Fibroblast of skin of back (primary cell): Measurements from ENCODE around the gene ALPL.
"Not testable (repeated sequence)": the region's sequence is repeated elsewhere in the genome, so short reads cannot be mapped to it uniquely, and the experiment has no call there.

Experiments used
- DNase-seq: peaks from one replicate; pipeline ENCODE4 v3.0.0-alpha.2; 2013

The ALPL gene

DNA sequence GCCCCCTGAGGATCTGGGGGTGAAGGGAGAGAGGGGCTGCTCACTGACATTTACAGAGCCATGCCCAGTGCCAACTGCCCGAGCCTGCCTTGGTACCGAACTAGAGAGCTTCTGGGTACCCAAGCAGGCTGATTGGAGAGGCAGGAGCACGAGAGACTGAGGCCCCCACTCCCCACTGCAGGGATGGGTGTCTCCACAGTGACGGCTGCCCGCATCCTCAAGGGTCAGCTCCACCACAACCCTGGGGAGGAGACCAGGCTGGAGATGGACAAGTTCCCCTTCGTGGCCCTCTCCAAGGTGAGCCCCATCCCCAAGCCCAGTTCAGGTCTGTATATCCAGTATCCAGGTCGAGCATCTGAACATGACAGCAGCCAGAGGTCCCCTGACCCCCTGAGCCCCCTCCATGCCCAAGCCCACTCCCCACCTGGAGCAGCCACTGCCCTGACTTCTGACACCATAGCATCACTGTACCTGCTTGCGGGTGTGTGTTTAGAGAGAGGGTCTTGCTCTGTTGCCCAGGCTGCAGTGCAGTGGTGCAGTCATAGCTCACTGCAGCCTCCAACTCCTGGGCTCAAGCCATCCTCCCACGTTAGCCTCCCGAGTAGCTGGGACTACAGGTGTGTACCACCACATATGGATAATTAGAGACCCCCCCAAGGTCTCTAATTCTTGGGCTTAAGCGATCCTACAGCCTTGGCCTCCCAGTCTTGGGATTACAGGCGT, 51.9 kb downstream of the ALPL start:
- no peak for DNase-seq

DNA sequence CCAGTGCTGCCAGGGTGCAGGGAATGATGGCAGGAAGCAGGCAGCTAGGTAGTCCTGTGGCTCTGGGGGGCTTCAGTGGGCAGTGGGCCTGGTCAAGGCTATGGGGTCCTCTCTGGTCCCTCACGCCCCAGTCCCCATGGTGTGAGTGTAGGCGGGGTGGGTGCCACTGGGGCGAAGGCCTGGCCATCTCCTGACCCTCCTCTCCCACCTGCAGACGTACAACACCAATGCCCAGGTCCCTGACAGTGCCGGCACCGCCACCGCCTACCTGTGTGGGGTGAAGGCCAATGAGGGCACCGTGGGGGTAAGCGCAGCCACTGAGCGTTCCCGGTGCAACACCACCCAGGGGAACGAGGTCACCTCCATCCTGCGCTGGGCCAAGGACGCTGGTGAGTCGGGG, 53.7 kb downstream of the ALPL start:
- DNase-seq, result no peak

DNA sequence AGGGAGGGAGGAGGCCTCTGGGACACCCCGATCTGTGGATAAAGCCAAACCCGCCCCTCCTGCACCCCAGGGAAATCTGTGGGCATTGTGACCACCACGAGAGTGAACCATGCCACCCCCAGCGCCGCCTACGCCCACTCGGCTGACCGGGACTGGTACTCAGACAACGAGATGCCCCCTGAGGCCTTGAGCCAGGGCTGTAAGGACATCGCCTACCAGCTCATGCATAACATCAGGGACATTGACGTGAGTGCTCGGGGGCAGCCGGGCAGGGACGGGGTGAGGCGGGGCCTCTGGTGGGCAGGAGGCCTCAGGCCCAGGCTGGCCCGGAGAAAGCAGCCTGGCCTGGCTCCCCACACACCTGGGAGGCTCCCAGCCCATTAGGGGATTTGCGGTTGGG, 54.7 kb downstream of the ALPL start:
- no peak for DNase-seq

DNA sequence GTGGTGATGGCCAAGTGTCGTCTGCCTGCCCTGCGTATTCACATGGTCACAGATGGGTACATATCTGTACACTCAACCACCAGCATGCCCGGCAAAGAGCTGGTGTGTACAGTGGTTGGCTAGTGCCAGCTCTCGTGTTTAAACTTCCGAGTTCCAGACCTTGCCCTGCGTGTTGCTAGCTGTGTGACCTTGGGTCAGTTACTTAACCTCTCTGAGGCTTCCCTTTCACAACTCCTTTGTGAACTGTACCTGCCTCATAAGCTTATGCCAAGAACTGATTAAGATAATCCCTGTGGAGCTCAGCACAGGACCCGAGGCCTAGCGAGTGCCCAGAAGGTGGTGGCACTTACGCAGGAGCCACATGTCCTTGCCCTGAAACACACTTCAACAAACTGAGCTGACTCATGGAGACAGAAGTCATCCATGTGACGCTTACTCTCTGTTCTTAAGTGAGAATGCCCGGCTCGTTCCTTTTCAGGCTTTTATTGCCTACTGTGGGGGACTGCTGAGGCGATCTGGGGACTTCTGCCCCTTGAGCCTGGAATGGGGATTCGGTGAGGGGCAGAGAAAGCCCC, 55.4 kb downstream of the ALPL start:
- DNase-seq, result peak; percentile 52

DNA sequence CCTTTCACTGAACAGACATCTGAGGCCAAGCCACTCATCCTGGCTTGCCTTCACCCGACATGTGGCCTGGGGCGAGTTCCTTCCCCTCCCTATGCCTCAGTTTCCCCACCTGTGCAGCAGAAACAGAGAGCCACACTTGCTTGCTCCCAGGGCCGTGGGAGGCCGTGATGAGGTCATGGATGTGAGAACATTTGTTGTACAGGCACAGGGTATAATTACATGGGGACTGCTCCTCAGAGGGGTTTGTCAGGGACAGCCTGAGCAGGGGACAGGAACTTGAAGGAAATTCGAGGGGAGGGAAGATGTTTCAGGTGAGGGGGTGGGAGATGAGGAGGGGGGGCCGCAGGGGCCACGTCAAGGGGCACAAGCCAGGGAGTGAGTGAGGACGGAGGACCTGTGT, 56.1 kb downstream of the ALPL start:
- DNase-seq, result no peak

DNA sequence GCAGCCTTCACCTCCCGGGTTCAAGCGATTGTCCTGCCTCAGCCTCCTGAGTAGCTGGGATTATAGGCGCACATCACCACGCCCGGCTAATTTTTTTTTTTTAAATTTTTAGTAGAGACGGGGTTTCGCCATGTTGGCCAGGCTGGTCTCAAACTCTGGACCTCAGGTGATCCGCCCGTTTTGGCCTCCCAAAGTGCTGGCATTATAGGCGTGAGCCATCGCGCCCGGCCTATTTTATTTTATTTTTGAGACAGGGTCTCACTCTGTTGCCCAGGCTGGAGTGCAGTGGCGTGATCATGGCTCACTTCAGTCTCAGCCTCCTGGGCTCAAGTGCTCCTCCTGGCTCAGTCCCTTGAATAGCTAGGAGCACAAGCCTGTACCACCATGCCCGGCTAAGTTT, 57.1 kb downstream of the ALPL start:
- DNase-seq, result not testable (repeated sequence)

DNA sequence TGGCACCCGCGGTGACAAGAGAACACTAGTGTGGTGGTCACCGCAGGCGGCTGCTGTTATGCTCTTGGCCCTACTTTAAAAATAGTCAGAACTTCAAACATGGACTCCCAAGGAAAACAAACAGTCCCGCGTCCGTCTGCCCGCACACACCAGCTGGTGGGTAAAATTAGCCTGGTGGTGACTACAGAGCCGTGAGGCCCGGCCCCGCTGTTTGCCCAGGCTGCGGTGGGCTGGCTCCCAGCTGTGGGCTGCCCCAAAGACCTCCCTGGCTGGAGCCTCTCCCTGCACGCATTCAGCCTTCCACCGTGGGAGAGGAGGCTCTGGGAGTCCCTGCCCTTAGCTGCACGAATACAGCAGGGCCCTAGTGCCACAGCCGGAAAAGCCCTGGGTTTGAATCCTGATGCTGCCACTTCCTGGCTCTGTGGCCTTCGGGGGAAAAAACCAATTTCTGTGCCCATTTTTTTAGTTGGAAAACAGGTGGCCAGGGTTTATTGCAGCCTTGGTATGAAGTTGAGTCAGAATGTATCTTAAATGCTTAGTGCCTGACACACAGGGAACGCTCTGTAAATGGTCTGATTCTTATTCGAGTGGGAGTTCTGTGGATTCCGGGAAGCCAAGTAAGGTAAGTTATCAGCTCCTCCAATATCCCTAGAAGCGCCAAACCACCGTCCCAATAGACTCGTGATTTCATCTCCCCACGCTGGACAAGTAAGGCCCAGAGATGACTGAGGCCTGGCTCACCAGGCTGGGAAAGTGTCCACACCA, 58.2 kb downstream of the ALPL start:
- peak; percentile 72 for DNase-seq

DNA sequence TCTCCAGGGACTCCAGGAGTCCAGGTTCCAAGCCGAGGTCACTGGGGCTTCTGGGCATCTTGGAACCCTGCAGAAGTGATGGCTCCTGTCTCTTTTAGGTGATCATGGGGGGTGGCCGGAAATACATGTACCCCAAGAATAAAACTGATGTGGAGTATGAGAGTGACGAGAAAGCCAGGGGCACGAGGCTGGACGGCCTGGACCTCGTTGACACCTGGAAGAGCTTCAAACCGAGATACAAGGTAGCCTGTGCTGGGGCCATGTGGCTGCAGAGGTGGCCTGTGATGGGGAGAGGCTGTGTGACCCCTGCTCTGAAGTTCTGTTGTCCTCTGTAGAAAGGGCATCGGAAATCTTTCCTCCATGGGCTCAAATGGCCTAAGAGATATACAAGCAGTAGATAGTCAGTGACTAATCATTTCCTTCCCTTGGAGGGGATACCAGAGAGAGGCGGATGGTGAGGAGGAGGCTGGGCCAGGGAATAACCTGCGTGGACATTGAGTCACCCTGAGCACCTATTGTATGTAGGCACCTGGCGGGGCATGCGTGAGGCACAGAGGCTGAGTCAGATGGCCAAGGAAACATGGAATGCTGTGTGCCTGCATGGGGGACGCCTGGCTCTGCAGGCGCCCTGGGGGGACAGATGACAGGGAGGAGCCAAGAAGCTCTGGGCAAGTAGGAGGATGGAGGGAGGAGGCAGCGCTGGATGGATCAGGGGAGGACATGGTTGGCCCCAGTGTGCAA, 59.0 kb downstream of the ALPL start:
- peak; percentile 57 for DNase-seq

DNA sequence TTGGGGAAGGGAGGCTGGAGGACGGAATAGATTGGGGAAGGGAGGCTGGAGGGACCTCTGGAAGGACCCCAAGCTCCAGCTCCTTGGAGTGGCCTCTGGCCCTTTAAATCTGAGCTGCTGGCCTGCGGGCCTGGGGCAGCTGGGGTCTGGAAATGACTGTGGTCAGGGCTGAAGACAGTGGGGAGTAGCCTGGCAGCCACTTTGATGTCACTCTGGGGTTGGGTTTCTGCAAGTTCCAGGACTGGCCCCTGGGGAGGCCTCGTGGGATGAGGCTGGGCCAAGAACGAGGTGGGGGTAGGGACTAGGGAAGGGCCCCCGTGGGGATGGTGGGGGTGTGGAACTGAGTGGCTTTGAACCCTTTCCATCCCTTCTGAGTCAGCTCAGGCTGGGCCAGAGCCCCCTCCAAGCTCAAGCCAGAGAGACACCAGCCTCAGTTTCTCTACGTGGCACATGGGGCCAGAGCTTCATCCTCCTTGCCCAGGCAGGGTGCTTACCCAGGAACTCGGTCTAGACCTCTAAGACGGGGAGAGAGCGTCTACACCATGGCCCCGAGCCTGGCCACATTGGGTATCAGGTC, 59.7 kb downstream of the ALPL start:
- DNase-seq, result peak; percentile 64

DNA sequence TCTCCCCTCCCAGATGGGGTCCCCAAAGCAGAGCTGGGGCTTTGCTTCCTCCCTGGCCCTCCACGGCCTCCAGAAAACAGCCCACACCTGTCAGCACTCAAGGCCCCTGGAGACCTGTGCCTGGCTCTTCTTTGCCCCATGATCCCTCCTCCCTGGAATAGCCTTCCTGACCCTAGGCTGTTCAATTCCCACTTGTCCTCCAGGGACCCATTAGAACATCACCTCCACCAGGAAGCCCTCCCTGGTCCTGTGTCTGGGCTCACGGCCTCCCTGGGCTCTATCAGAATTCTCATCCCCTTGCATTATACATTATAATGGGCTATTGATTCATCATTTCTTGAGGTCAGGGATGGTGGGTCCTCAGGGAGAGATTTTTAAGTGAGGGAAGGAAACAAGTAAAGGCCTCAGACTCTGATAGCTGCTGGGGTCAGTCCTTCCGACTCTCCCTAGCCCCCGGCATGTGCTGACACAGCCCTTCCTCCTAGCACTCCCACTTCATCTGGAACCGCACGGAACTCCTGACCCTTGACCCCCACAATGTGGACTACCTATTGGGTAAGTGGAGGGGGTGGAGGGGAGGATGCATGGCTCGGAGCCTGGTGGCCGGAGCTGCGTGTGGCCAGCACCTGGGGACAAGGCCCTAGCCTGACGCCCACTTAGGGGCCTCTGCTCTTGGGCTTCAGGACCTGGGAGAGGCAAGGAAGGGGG, 60.8 kb downstream of the ALPL start:
- DNase-seq, result no peak

DNA sequence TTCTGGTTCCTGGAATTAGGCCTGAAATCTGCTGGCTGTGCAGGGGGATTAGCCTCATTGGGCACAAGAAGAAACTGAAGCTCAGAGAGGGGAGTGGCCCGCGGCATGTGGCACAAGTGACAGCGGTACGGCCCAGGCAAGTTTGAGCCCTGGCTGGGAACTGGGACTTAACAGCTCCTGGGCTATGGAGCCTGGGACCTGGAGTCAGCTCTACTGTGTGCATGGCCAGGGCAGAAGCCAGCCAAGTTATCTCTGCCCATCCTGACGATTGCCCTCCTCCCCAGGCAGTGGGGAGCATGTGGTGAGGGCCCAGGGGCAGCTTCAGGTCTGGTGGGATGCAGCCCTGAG, 61.3 kb downstream of the ALPL start:
- no peak for DNase-seq

DNA sequence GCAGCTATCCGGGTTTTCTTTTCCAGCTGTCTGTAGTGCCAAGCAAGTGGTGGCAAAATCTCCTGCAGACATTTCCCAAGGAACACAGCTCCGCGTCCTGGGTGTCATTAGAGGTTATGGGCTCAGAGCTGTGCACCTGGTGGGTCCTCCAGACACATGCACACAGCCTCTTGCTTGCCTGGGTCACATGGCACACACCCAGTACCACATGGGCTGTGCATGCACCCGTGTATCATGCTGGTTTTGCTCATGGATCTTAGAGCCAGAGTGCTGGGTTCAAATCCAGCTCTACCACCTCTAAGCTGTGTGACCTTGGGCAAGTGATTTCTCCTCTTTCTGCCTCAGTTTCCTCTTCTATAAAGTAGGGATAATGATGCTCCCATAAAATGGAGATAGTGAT, 61.7 kb downstream of the ALPL start:
- no peak for DNase-seq

DNA sequence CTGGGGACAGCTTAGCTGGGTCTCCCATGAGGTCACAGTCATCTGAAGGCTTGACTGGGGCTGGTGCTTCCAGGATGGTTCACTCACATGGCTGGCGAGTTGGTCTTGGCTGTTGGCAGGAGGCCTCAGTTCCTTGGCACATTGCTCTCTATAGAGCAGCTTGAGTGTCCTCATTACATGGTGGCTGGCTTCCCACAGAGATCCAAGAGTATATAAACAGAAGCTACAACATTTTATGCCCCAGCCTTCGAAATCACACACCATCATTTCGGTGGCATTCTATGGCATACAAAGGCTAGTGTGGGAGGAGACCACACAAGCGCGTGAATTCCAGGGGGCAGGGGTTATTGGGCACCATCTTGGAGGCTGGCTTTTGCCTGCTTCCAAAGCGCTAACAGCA, 63.0 kb downstream of the ALPL start:
- no peak for DNase-seq

DNA sequence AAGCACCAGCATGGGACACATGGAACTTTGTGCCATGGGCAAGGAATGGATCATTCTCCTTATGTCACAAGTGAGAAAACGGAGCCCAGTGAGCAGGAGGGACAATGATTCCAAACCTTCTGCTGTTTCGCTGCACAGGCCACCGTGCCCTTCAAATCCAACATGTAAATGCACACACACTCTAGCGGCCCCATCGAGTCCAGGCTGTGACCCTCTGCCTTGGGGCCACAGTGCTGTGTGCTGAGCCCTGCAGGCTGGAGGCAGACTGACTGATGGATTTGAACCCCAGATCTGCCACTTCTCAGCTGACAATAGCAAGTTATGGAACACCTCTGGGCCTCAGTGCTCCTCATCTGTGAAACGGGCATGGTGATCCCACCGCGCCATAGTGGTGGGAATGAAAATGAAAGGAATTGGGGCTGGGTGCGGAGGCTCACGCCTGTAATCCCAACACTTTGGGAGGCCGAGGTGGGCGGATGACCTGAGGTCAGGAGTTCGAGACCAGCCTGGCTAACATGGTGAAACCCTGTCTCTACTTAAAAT, 63.6 kb downstream of the ALPL start:
- no peak for DNase-seq

DNA sequence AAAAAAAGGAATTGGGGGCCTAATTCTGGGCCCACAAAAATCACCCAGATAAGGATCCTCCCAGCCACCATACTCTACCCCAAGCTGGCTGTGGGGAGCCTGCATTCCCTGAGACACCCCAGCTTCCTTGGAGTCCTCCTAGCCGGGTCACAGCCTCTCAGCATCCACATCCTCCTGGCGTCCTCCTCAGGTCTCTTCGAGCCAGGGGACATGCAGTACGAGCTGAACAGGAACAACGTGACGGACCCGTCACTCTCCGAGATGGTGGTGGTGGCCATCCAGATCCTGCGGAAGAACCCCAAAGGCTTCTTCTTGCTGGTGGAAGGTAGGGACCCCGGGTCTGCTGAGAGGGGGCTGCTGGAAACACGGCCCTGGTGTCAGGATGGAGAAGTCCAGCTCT, 64.3 kb downstream of the ALPL start:
- DNase-seq, result no peak

DNA sequence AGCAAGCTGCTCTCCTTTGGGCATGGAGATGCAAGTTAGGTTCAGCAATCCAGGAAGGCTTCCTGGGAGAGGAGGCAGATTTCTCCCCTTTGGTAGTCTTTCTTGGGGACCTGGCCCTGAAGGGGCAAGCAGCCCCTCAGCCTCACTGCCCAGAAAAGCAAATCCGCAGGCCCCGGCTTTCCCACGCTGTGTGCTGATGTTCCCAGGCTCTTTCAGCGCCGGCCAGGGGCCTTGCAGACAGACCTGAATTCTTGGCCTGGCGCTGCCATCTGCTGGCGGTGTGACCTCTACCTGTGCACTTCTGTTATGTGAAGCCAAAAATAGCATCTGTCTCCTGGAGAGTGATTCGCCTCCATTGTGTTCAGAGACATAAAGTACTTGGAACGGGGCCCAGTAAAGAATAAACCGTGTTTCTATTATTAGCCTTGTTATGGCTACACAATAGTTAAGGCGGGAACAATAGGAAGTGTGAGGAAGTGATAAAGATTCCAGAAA, 64.8 kb downstream of the ALPL start:
- peak; percentile 79 for DNase-seq

DNA sequence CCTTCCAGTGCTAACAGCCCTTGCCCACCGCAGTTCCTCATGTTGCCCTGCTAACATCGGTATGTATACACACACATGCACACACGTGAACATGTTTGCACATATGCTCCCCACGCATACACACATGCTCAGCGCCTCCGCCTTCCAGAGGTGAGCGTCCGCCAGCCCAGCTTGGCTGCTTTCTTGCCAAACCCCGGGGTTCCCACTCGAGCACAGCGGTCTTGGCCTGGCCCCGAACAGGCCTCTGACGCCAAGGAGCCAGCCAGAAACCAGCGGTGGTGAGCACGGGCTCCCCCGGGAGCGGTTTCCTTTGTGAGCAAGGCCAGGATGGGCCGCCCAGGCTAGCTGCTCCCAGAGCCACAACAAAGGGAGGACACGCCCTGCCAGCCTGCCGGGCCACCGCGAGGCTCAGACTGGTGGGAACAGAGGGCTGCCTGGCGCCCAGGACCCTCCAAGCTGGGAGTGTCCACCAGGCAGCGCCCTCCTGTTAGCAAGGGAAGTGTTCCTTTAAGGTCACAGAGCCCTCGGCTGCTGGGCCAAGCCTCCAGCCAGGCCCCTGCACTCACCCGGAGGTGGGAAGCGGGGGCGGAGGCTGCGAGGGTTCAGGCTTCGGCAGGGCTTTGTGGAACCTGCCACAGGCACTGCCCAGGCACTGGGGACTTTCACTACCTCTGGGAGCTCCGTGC, 65.4 kb downstream of the ALPL start:
- DNase-seq, result peak; percentile 69

DNA sequence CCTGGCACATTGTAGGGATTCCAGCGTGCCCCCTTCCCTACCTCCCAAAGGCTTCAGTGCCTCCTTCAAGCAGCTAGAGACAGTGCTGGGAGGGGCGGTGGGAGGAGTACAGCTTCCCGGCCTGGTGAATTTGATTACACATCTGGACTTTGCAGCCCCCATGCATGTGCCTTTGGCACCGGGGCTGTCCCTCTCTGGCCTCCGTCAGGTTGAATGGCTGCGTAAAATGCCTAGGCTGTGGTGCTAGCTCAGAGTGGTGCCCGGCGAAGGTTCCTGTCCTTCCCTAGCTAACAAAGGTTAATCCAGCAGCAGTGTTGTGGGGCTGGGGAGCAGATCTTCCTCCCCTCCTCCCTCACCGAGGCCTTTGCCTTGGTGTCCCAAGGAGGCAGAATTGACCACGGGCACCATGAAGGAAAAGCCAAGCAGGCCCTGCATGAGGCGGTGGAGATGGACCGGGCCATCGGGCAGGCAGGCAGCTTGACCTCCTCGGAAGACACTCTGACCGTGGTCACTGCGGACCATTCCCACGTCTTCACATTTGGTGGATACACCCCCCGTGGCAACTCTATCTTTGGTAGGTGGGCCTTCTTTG, 66.2 kb downstream of the ALPL start:
- DNase-seq, result no peak

DNA sequence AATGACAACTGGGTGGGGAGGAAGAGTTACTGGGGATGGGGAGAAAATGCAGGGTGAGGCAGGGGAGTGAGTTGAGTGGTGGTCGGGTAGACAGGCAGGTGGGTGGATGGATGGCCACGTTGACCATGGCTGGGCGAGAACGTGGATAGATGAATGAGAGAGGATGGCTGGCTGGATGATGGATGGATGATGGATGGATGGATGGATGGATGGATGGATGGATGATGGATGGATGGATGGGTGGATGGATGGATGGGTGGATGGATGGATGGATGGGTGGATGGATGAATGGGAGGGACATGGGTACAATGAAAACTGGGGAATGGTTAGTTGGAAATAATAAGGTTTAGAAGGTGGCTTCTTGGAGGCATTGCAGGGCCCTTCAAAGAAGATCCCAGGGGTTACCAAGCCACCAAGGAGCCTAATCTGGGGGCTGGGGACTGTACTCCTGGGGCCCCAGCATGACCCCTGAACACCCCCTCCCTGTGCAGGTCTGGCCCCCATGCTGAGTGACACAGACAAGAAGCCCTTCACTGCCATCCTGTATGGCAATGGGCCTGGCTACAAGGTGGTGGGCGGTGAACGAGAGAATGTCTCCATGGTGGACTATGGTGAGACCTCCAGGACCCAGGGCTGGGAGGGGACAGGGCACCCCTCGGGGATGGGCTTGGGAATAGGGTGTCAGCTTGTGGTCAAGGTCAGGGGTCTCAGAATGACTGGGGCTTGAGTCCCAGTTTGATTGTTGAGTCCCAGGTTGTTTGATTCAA, 67.0 kb downstream of the ALPL start:
- no peak for DNase-seq

DNA sequence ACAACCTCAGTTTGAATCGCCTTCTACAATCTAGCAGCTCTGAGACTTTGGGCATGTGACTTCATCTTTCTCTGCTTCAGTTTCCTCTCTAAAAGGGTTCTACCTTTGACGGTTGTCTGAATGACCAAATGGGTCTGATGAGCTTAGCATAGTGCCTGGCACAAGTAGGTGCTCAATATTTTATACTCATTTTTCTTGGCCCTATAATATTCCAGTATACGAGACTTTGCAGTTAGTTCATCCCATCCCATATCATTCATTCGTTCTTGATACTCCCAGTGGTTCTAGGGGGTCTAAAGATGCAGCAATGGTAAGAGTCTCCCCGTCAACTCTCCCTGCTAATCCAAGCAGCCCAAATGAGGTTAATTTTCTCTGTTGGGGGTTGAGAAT, 67.6 kb downstream of the ALPL start:
- no peak for DNase-seq
